GM10248 (cell line): ENCODE measurements around the gene LRRC8D.

ENCODE experiments used
- CTCF ChIA-PET: fragments of 300-600 bp; sonication (Branson Sonifier 250); formaldehyde crosslinking; extraction: SDS; loops from one replicate; lab custom pipeline; 2021; ENCODE audit warnings: antibody characterized with exemption; lab: Yijun Ruan, JAX
- POLR2A ChIA-PET: fragments of 350-650 bp; sonication (Branson Sonifier 250); formaldehyde crosslinking; extraction: SDS; loops from one replicate; lab custom pipeline; 2020; ENCODE audit warnings: antibody characterized with exemption; lab: Yijun Ruan, JAX
- DNase-seq: peaks from one replicate; pipeline ENCODE4 v3.0.0; 2012; ENCODE audit errors: extremely low spot score
- CTCF ChIP-seq: IDR thresholded peaks from 2 replicates; pipeline ENCODE4 v1.5.1; 2012; ENCODE audit warnings: mild to moderate bottlenecking, low read depth; ENCODE audit errors: extremely low read depth, missing control alignments, control extremely low read depth

The LRRC8D gene

GRCh38 chr1:89936694-89937093 lies 115.9 kb downstream of the LRRC8D start:
- no peak for DNase-seq
- POLR2A ChIA-PET: no interaction called here
- no peak for TF ChIP-seq CTCF
- CTCF ChIA-PET: interaction anchor here (0.8 kb wide), 1 partner anchor 10 kb away, joined by 4 read pairs; no protein-coding TSS in a partner anchor

- no peak for TF ChIP-seq CTCF
- ChIA-PET CTCF (no interaction called here), POLR2A (no interaction called here)
- no peak for DNase-seq
Observed at GRCh38 chr1:89938171-89939055, 117.6 kb downstream of the LRRC8D start.

DNA sequence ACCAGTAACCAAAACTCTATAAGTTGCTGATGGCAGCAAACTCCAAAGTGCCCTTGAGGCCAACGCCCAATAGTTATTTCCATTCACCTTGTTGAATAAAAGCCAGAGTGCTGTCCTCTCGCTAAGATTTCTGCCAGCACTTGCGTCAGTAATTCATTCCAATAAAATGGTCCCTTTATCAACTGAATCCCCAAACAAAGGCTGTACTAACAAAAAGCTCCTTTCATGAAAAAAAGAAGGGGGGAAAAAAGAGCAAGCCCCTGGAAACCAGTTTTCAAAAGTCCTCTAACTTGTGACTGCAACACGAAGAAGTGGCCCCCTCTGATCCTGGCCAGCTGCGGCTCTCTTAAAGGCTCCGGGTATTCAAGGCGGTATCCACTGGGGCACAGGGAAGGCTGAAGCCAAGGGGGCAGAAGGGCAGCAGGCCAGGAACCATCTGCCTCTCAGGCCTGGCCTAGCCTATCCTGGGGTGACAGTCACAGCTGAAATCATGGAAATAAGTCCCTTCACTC lies 118.3 kb downstream of the LRRC8D start:
- CTCF ChIA-PET: no interaction called here
- no peak for TF ChIP-seq CTCF
- DNase-seq: no peak
- POLR2A ChIA-PET: no interaction called here

DNA sequence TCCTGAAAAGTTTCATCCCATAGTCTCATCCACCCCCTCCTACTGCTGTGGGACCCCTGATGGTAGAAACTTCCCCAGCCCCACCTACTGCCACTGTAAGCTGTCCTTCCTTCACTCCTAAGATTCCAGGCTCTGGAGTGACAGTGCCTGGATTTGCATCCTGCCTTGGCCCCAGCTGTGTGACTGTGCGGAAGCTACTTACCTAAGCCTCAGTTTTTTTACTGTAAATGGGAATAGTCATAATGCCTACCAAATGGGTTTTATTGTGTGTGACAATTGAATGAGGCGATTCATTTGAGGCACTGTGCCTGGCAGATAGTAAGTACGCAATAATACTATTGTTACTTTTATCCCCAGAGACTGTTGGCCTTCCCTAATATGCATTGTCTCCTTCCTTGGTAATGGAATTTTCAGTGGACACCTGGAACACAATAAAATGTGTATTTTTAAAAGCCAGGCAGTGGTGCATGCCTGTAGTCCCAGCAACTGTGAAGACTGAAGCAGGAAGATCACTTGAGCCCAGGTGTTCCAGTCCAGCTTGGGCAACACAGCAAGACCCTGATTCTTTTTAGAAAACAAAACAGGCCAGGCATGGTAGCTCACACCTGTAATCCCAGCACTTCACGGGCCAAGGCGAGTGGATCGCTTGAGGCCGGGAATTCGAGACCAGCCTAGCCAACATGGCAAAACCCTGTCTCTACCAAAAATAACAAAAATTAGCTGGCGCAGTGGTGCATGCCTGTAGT lies 119.0 kb downstream of the LRRC8D start:
- POLR2A ChIA-PET: no interaction called here
- CTCF ChIA-PET: no interaction called here

GRCh38 chr1:89941110-89941766 lies 120.4 kb downstream of the LRRC8D start:
- POLR2A ChIA-PET: no interaction called here
- CTCF ChIA-PET: interaction anchor here (1.0 kb wide), 1 partner anchor 9 kb away, joined by 4 read pairs; no protein-coding TSS in a partner anchor

More for the DNA sequence above, 119.0 kb downstream of the LRRC8D start:
- TF ChIP-seq CTCF: no peak
- DNase-seq: no peak

More at GRCh38 chr1:89941110-89941766, 120.4 kb downstream of the LRRC8D start:
- no peak for DNase-seq
- no peak for TF ChIP-seq CTCF
